ENCODE results near the gene ABCD1.

The ABCD1 gene

DNA sequence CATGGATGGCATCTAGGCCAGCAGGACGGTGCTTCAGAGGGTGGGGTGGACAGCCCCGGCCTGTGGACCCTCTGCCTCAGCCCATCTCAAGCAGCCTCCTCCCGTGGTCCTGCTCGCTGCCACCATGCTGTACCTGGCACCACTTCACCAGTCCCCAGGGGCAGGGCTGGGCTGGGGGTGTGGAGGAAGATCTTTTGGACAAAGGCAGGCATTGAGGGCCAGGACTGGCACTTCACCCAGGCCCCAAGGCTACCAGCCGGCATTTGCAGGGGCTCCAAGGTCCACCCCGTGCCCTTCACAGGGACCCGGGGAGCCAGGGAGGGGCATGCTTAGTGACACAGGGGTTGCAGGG, 40.1 kb downstream of the ABCD1 start:
- DNase-seq (ENCODE audit: insufficient read length): peak; percentile 19
- TF ChIP-seq POLR2AphosphoS5 (IDR thresholded peaks at IDR 0.05; ENCODE audit: low read depth, low read length) (no peak), POLR2A (IDR thresholded peaks at IDR 0.05; ENCODE audit: low read depth, low read length) (no peak), TAF1 (IDR thresholded peaks at IDR 0.05; ENCODE audit: borderline replicate concordance, low read depth, low read length) (no peak)
- no peak for FAIRE-seq

GRCh38 chrX:153765138-153766079, 40.8 kb downstream of the ABCD1 start:
- DNase-seq (ENCODE audit: insufficient read length) (peak; percentile 22), FAIRE-seq (no peak)
- TF ChIP-seq POLR2AphosphoS5 (IDR thresholded peaks at IDR 0.05; ENCODE audit: low read depth, low read length) (no peak), TAF1 (IDR thresholded peaks at IDR 0.05; ENCODE audit: borderline replicate concordance, low read depth, low read length) (no peak), POLR2A (IDR thresholded peaks at IDR 0.05; ENCODE audit: low read depth, low read length) (no peak)

GRCh38 chrX:153766098-153766817, 41.6 kb downstream of the ABCD1 start:
- FAIRE-seq (no peak), DNase-seq (ENCODE audit: insufficient read length) (peak; percentile 38)
- TF ChIP-seq POLR2A (IDR thresholded peaks at IDR 0.05; ENCODE audit: low read depth, low read length) (no peak), TAF1 (IDR thresholded peaks at IDR 0.05; ENCODE audit: borderline replicate concordance, low read depth, low read length) (no peak), POLR2AphosphoS5 (IDR thresholded peaks at IDR 0.05; ENCODE audit: low read depth, low read length) (no peak)

GRCh38 chrX:153766871-153767673, 42.4 kb downstream of the ABCD1 start:
- peak; percentile 14 for DNase-seq (ENCODE audit: insufficient read length)
- TF ChIP-seq POLR2AphosphoS5 (IDR thresholded peaks at IDR 0.05; ENCODE audit: low read depth, low read length) (no peak), POLR2A (IDR thresholded peaks at IDR 0.05; ENCODE audit: low read depth, low read length) (no peak), TAF1 (IDR thresholded peaks at IDR 0.05; ENCODE audit: borderline replicate concordance, low read depth, low read length) (no peak)
- FAIRE-seq: no peak

- FAIRE-seq: no peak
- no peak for TF ChIP-seq TAF1 (IDR thresholded peaks at IDR 0.05; ENCODE audit: borderline replicate concordance, low read depth, low read length)
- no peak for TF ChIP-seq POLR2A (IDR thresholded peaks at IDR 0.05; ENCODE audit: low read depth, low read length)
- TF ChIP-seq POLR2AphosphoS5 (IDR thresholded peaks at IDR 0.05; ENCODE audit: low read depth, low read length): no peak
- no peak for DNase-seq (ENCODE audit: insufficient read length)
These were observed 43.0 kb downstream of the ABCD1 start for GRCh38 chrX:153767674-153768055.

DNA sequence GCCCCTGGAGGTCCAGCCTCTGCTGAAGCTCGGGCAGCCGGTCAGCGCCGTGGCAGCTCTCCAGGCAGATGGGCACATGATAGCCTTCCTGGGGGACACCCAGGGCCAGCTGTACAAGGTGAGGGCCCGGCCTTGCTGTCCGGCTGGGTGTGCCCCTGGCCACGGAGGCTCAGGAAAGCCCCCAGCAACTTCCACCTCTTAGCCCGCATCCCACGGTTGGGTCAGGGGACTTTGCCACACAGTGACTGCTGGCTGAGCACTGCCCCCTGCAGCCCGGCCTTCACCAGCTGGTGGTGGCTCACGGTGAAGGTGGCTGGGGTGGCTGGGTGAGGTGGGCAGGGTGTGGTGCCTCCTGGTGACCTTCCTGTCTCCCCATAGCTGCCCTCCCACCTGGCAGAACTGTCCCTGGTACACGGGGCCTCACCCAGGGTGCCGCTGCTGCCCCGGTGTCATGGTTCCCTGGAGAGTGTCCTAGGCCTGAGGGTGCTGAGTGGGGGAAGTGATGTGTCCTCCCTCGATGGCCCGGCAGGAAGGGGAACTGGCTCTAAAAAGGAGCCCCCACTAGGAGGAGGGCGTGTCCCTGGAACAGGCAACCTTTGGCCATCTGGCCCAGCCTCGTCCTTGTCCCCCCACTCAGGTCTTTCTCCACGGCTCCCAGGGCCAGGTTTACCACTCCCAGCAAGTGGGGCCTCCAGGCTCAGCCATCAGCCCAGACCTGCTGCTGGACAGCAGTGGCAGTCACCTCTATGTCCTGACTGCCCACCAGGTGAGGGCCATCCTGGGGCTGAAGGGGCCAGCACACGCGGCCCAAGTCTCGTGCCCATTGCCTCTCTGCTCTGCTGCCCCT, 43.9 kb downstream of the ABCD1 start:
- no peak for TF ChIP-seq POLR2A (IDR thresholded peaks at IDR 0.05; ENCODE audit: low read depth, low read length)
- no peak for FAIRE-seq
- DNase-seq (ENCODE audit: insufficient read length): peak; percentile 23

- TF ChIP-seq POLR2A (IDR thresholded peaks at IDR 0.05; ENCODE audit: low read depth, low read length) (no peak), POLR2AphosphoS5 (IDR thresholded peaks at IDR 0.05; ENCODE audit: low read depth, low read length) (no peak), TAF1 (IDR thresholded peaks at IDR 0.05; ENCODE audit: borderline replicate concordance, low read depth, low read length) (no peak)
- FAIRE-seq: no peak
- peak; percentile 23 for DNase-seq (ENCODE audit: insufficient read length)
These were observed 44.7 kb downstream of the ABCD1 start for GRCh38 chrX:153769158-153769864.

GRCh38 chrX:153769865-153770600, 45.4 kb downstream of the ABCD1 start:
- DNase-seq (ENCODE audit: insufficient read length) (peak; percentile 23), FAIRE-seq (no peak)
- TF ChIP-seq POLR2AphosphoS5 (IDR thresholded peaks at IDR 0.05; ENCODE audit: low read depth, low read length) (no peak), POLR2A (IDR thresholded peaks at IDR 0.05; ENCODE audit: low read depth, low read length) (no peak), TAF1 (IDR thresholded peaks at IDR 0.05; ENCODE audit: borderline replicate concordance, low read depth, low read length) (no peak)

DNA sequence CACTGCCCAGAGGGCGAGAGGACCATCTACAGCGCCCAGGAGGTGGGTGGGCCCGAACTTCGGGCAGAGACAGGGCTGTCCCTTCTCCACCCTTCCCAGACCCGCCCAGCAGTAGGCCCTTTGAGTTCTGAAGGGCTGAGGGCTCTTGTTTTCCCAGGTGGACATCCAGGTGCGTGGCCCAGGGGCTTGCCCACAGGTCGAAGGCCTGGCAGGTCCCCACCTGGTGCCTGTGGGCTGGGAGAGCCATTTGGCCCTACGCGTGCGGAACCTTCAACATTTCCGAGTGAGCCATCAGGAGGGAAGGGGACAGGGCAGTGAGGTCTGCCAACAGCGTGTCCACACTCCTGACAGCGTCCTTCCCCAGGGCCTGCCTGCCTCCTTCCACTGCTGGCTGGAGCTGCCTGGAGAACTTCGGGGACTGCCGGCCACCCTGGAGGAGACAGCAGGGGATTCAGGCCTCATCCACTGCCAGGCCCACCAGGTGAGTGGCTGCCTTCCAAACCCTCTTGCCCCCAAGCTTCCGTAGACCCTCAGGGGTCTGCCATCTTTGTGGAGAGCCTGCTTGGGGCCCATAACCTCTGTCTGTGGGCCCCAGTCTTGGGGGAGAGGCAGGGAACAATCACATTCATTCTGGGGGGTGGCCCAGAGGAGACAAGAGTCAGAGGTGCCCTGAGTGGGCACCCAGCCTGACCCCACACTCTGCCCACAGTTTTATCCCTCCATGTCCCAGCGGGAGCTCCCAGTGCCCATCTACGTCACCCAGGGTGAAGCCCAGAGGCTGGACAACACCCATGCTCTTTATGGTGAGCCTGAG, 46.2 kb downstream of the ABCD1 start:
- DNase-seq (ENCODE audit: insufficient read length): peak; percentile 25
- no peak for FAIRE-seq
- TF ChIP-seq POLR2AphosphoS5 (IDR thresholded peaks at IDR 0.05; ENCODE audit: low read depth, low read length): no peak
